ENCODE data around the gene PER2. TPM values are rescaled to one million over a fixed set of nuclear protein-coding genes. Genes with fewer than 3 reads are reported as not detected.

PER2 gene
- total and polyA plus RNA-seq, 12 donors: 1.3 to 11.4 (median 4.8) TPM

DNA sequence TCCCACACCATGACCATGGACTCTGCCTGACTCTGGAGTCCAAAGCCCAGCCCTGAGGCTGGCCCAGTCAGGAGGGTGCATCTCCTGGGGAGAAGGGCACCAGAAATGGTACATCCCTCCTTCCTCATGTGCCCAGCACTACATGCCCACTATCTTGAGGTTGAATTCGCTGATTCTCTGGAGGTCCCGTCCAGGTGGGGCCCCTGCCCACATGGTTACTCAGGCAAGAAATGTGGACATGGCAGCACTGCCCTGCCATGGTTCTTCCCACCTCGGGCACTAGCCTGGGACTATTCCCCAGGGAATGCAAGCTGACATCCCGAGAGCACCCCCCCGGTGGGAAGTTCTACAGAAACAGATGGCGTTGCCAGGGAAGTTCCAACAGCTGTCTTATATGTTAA lies 33.3 kb downstream of the PER2 start:
- no peak for TF ChIP-seq POLR2A (IDR thresholded peaks at IDR 0.05)
- TF ChIP-seq, protein P1, sequence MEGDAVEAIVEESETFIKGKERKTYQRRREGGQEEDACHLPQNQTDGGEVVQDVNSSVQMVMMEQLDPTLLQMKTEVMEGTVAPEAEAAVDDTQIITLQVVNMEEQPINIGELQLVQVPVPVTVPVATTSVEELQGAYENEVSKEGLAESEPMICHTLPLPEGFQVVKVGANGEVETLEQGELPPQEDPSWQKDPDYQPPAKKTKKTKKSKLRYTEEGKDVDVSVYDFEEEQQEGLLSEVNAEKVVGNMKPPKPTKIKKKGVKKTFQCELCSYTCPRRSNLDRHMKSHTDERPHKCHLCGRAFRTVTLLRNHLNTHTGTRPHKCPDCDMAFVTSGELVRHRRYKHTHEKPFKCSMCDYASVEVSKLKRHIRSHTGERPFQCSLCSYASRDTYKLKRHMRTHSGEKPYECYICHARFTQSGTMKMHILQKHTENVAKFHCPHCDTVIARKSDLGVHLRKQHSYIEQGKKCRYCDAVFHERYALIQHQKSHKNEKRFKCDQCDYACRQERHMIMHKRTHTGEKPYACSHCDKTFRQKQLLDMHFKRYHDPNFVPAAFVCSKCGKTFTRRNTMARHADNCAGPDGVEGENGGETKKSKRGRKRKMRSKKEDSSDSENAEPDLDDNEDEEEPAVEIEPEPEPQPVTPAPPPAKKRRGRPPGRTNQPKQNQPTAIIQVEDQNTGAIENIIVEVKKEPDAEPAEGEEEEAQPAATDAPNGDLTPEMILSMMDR (IDR thresholded peaks at IDR 0.05): no peak
- Histone ChIP-seq H3K9me3 (replicated peaks in 1 of 3) (no peaks in the 10 kb centered on the region), H3K27ac (no peak overlapping the region), H3K4me1 (replicated peaks in 1 of 2) (no peaks in the 10 kb centered on the region), H3K4me3 (no peak overlapping the region), H3K27me3 (no peaks in the 10 kb centered on the region), H3K36me3 (replicated peaks in 1 of 2) (peaks cover 0 to 38% of the 10 kb centered on the region in 2 donors)
- no peak for DNase-seq
- intact Hi-C loops (cut with DNase I): loop anchor here in 1 of 2 donors (10.0 kb wide), 1 partner anchor 400 kb away; the partner anchor contains the start of gene RAMP1
- WGBS, 4 donors: 92 to 100% (median 93%) methylated on average over 4 to 6 of the region's 6 CpGs

DNA sequence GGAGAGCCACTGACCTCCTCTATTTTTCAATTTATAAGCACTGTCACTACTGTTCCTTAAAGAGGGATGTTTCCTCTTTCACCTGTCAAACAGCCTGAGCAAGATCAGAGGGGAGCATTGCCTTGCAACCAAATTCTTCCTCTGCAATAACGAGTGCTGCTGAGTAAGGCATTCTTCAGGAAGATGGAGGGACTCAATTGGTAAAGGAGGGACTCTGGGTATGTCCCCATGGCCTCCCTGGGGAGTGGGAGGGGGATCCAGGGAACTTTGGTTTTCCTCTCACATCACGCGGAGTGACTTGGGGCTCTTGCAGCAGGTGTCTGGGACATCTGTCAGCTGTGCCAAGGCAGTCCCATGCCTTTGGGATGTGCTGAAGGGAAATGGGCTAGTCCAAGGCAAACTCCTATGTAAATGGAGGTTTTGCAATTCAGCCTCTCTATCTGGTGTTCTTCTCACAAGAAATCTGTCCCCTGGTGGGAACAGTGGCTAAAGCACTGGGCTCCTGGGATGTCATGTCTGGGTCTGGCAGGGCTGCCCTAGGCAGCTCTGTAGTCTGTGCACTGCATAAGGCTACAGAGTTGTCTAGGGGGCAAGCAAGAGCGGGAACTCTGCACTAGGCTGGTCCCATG lies 34.2 kb downstream of the PER2 start:
- intact Hi-C loops (cut with DNase I): loop anchor here in 1 of 2 donors (10.0 kb wide), 1 partner anchor 399 kb away; the partner anchor contains the start of gene RAMP1
- no peaks in the 10 kb centered on the region for H3K9me3 ChIP-seq (replicated peaks in 1 of 3)
- H3K36me3 ChIP-seq (replicated peaks in 1 of 2): peaks cover 0 to 38% of the 10 kb centered on the region in 2 donors
- WGBS, 4 donors: 69 to 86% (median 82%) methylated on average over 2 to 4 of the region's 4 CpGs
- TF ChIP-seq, protein P1 (IDR thresholded peaks at IDR 0.05): no peak
- TF ChIP-seq POLR2A (IDR thresholded peaks at IDR 0.05): no peak
- H3K27ac ChIP-seq: no peak overlapping the region
- no peaks in the 10 kb centered on the region for H3K4me1 ChIP-seq (replicated peaks in 1 of 2)
- H3K4me3 ChIP-seq: no peak overlapping the region
- no peaks in the 10 kb centered on the region for H3K27me3 ChIP-seq
- no peak for DNase-seq

DNA sequence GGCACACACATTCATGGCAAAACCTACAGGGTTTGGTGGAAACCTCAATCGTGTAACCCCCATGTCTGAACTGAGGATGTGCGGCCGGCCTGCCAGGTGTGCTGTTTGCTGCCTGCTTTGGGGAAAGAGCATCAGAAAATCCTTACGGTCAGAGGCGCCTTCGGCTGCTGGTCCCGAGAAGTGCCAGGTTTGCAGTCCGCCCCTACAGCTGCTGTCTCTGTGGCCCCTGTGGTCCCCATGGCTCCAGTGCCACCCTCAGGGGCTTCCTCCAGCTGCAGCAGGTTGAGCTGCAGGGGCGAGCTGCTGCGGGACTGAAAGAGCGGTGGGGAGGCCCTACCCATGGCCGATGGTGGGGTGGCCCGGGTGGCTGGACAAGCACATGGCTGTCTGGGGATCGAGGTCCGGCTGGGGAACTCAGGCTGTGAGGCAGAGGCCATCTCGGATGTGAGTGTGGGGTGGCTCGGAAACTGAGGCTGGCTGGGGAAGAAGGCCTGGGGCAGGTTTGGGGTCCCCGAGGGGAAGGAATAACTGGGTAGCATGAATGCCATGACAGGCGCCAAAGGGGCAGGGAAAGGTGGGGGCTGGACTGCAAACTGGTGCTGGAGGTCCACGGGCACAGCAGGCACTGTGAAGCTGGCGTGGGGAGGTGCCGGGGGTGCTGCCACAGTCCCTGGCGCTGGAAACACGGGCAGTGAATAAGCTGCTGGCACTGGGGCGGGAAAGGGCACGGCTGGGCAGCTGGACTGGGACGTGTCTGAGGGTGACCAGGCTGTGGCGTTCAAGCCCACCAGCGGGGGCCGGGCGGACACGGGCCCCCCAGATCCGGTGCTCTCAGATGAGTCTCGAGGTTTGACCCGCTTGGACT lies 35.4 kb downstream of the PER2 start:
- peaks cover 0 to 34% of the 10 kb centered on the region in 2 donors for H3K36me3 ChIP-seq (replicated peaks in 1 of 2)
- no peak for DNase-seq
- peaks cover 2 to 5% of the 10 kb centered on the region in 2 donors for H3K4me1 ChIP-seq (replicated peaks in 1 of 2)
- intact Hi-C loops (cut with DNase I): loop anchor here in 1 of 2 donors (10.0 kb wide), 1 partner anchor 398 kb away; the partner anchor contains the start of gene RAMP1
- no peak overlapping the region for H3K4me3 ChIP-seq
- H3K27ac ChIP-seq: no peak overlapping the region
- TF ChIP-seq, protein P1 (IDR thresholded peaks at IDR 0.05): no peak
- no peak for TF ChIP-seq POLR2A (IDR thresholded peaks at IDR 0.05)
- H3K9me3 ChIP-seq (replicated peaks in 1 of 3): no peaks in the 10 kb centered on the region
- 94 to 97% (median 96%) methylated on average over 35 of the region's 35 CpGs for WGBS, 4 donors
- H3K27me3 ChIP-seq: no peaks in the 10 kb centered on the region

DNA sequence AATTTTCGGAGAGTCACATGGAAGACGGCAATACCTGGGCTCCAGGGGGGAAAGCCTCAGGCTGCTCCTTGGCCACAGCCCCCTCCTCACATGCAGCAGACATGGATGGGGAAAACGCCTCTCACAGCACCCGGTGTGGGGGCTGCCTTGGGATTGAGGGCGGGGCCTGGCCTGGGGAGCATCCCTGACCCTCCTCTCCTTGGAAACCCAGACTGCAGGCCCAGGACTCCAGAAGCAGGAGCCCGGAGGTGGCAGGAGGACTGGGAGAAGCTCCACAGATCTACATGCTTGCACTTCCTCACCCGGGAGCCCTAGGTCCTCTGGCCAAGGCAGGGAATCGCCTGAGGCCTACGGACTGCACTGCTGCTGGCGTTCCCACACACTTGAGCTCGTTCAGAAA lies 36.4 kb downstream of the PER2 start:
- intact Hi-C loops (cut with DNase I): loop anchor here in 1 of 2 donors (10.0 kb wide), 1 partner anchor 397 kb away; the partner anchor contains the start of gene RAMP1
- 89 to 100% (median 96%) methylated on average over 4 to 11 of the region's 11 CpGs for WGBS, 4 donors

More for the DNA sequence above, 36.4 kb downstream of the PER2 start:
- no peak overlapping the region for H3K27ac ChIP-seq
- no peak for TF ChIP-seq POLR2A (IDR thresholded peaks at IDR 0.05)
- TF ChIP-seq, protein P1 (IDR thresholded peaks at IDR 0.05): no peak
- DNase-seq: no peak
- H3K36me3 ChIP-seq (replicated peaks in 1 of 2): peaks cover 0 to 31% of the 10 kb centered on the region in 2 donors
- H3K4me3 ChIP-seq: no peak overlapping the region
- H3K4me1 ChIP-seq (replicated peaks in 1 of 2): peaks cover 6 to 7% of the 10 kb centered on the region in 2 donors
- H3K27me3 ChIP-seq: no peaks in the 10 kb centered on the region
- H3K9me3 ChIP-seq (replicated peaks in 1 of 3): no peaks in the 10 kb centered on the region
